Measurements from ENCODE around the gene TTLL10.

Gene TTLL10

GRCh38 chr1:1143636-1144035 is 30.0 kb upstream of the TTLL10 start:
- no peak overlapping the region for H3K4me2 ChIP-seq (ENCODE audit: low read depth, low read length, poor library complexity, severe bottlenecking)
- H3K36me3 ChIP-seq (ENCODE audit: insufficient read depth, low read length), result no peaks in the 10 kb centered on the region
- no peak overlapping the region for H3K4me3 ChIP-seq (ENCODE audit: low read length, poor library complexity, severe bottlenecking)
- H3K9me3 ChIP-seq (ENCODE audit: insufficient read depth, low read depth, low read length), result no peaks in the 10 kb centered on the region
- H3K9me2 ChIP-seq (replicated peaks; ENCODE audit: low read depth, low read length), result no peaks in the 10 kb centered on the region
- no peaks in the 10 kb centered on the region for H3K27me3 ChIP-seq (ENCODE audit: insufficient read depth, low read length, poor library complexity, severe bottlenecking)
- TF ChIP-seq, protein P1, sequence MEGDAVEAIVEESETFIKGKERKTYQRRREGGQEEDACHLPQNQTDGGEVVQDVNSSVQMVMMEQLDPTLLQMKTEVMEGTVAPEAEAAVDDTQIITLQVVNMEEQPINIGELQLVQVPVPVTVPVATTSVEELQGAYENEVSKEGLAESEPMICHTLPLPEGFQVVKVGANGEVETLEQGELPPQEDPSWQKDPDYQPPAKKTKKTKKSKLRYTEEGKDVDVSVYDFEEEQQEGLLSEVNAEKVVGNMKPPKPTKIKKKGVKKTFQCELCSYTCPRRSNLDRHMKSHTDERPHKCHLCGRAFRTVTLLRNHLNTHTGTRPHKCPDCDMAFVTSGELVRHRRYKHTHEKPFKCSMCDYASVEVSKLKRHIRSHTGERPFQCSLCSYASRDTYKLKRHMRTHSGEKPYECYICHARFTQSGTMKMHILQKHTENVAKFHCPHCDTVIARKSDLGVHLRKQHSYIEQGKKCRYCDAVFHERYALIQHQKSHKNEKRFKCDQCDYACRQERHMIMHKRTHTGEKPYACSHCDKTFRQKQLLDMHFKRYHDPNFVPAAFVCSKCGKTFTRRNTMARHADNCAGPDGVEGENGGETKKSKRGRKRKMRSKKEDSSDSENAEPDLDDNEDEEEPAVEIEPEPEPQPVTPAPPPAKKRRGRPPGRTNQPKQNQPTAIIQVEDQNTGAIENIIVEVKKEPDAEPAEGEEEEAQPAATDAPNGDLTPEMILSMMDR (conservative IDR thresholded peaks at IDR 0.05; ENCODE audit: low read length), result no peak
- no peak for TF ChIP-seq EZH2phosphoT487 (IDR thresholded peaks at IDR 0.05; ENCODE audit: borderline replicate concordance)
- H3K79me2 ChIP-seq (ENCODE audit: insufficient read depth, low read length), result no peaks in the 10 kb centered on the region
- H4K20me1 ChIP-seq (ENCODE audit: insufficient read depth, low read length, poor library complexity, severe bottlenecking), result no peaks in the 10 kb centered on the region
- peaks cover 3% of the 10 kb centered on the region for H3K4me1 ChIP-seq (ENCODE audit: insufficient read depth, low read length, poor library complexity, severe bottlenecking)
- no peak overlapping the region for H2AFZ ChIP-seq (ENCODE audit: low read length)
- no peaks in the 10 kb centered on the region for H3F3A ChIP-seq (ENCODE audit: low read depth)
- no peak overlapping the region for H3K9ac ChIP-seq (ENCODE audit: low read depth, low read length, poor library complexity, severe bottlenecking)

DNA sequence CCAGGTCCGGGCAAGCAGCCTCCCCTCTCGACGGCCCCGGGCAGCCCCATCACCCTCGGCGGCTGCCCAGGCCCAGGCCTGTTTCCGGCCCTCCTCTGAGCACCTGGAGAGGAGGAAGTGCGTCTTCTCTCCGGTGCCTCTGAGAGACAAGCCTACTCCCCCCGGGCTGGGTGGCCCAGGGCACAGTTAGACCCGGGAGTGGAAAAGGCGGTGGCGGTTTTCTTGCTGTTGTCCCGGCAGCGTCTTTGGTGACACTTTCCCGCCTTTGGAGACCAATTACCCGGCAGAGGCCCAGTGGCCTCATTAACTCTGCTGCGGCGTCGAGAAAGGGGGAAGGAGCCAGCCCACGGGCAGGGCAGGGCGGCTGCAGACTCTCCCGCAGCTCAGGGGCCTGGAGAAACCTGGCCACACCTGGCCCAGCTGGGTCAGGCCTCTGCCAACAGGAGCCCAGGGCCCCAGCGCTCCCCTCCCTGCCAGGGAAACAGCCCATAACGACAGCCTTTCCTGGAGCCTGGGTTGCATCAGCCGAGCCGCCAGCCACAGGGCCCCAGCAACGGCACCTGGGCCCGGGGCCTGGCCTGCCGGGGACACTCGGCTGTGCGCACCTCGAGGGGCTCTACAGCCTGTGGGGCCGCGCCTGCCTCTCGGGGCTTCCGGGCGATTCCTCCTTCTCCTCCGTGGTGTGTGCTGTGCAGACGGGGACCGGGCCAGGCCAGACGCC is 29.4 kb upstream of the TTLL10 start:
- no peaks in the 10 kb centered on the region for H3K27me3 ChIP-seq (ENCODE audit: insufficient read depth, low read length, poor library complexity, severe bottlenecking)
- no peak overlapping the region for H3K9ac ChIP-seq (ENCODE audit: low read depth, low read length, poor library complexity, severe bottlenecking)
- no peak overlapping the region for H2AFZ ChIP-seq (ENCODE audit: low read length)
- no peaks in the 10 kb centered on the region for H3K9me3 ChIP-seq (ENCODE audit: insufficient read depth, low read depth, low read length)
- H4K20me1 ChIP-seq (ENCODE audit: insufficient read depth, low read length, poor library complexity, severe bottlenecking), result no peaks in the 10 kb centered on the region
- H3K79me2 ChIP-seq (ENCODE audit: insufficient read depth, low read length), result no peaks in the 10 kb centered on the region
- peaks cover 3% of the 10 kb centered on the region for H3K4me1 ChIP-seq (ENCODE audit: insufficient read depth, low read length, poor library complexity, severe bottlenecking)
- no peaks in the 10 kb centered on the region for H3F3A ChIP-seq (ENCODE audit: low read depth)
- no peaks in the 10 kb centered on the region for H3K36me3 ChIP-seq (ENCODE audit: insufficient read depth, low read length)
- H3K4me3 ChIP-seq (ENCODE audit: low read length, poor library complexity, severe bottlenecking), result no peak overlapping the region
- H3K4me2 ChIP-seq (ENCODE audit: low read depth, low read length, poor library complexity, severe bottlenecking), result no peak overlapping the region
- H3K9me2 ChIP-seq (replicated peaks; ENCODE audit: low read depth, low read length), result no peaks in the 10 kb centered on the region
- no peak for TF ChIP-seq EZH2phosphoT487 (IDR thresholded peaks at IDR 0.05; ENCODE audit: borderline replicate concordance)
- TF ChIP-seq, protein P1 (conservative IDR thresholded peaks at IDR 0.05; ENCODE audit: low read length), result no peak

DNA sequence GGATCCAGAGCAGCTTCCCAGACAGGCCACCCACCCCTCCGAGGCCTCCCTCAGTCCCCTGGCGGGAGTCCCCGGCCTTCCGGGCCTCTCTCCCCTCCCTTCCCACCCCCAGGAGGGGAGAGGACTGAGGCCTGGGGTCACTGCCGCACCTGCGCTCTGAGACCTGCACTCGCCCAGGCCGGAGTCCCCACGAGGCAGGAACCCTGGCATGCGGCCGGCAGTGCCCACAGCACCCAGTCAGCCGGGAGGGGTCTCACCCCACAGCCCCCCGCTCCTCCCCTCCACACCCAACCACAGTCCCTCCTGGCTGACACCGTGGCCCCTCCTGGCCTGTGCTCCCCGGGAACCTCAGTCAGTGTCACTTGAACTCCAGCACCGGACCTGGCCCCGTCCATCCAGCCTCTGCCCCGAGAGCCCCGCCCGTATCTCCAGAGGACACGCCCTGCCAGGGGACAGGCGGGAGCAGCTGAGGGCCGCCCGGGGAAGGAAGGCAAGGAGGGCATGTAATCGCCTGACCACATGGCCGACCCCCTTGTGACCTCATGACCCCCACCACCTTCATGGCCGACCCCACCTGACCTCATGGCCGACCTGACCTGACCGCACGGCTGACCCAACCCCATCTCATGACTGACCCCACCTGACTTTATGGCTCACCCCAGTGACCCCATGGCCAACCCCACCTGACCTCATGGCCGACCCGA is 28.7 kb upstream of the TTLL10 start:
- H4K20me1 ChIP-seq (ENCODE audit: insufficient read depth, low read length, poor library complexity, severe bottlenecking), result no peaks in the 10 kb centered on the region
- H2AFZ ChIP-seq (ENCODE audit: low read length), result no peak overlapping the region
- no peaks in the 10 kb centered on the region for H3K9me2 ChIP-seq (replicated peaks; ENCODE audit: low read depth, low read length)
- no peak overlapping the region for H3K4me2 ChIP-seq (ENCODE audit: low read depth, low read length, poor library complexity, severe bottlenecking)
- no peaks in the 10 kb centered on the region for H3K36me3 ChIP-seq (ENCODE audit: insufficient read depth, low read length)
- H3K4me1 ChIP-seq (ENCODE audit: insufficient read depth, low read length, poor library complexity, severe bottlenecking), result peaks cover 3% of the 10 kb centered on the region
- H3F3A ChIP-seq (ENCODE audit: low read depth), result no peaks in the 10 kb centered on the region
- H3K9me3 ChIP-seq (ENCODE audit: insufficient read depth, low read depth, low read length), result no peaks in the 10 kb centered on the region
- no peak overlapping the region for H3K9ac ChIP-seq (ENCODE audit: low read depth, low read length, poor library complexity, severe bottlenecking)
- no peak overlapping the region for H3K4me3 ChIP-seq (ENCODE audit: low read length, poor library complexity, severe bottlenecking)
- no peaks in the 10 kb centered on the region for H3K27me3 ChIP-seq (ENCODE audit: insufficient read depth, low read length, poor library complexity, severe bottlenecking)
- TF ChIP-seq, protein P1 (conservative IDR thresholded peaks at IDR 0.05; ENCODE audit: low read length), result no peak
- TF ChIP-seq EZH2phosphoT487 (IDR thresholded peaks at IDR 0.05; ENCODE audit: borderline replicate concordance), result no peak
- H3K79me2 ChIP-seq (ENCODE audit: insufficient read depth, low read length), result no peaks in the 10 kb centered on the region

Data from Loucy (cell line).